Measurements from ENCODE around the gene SNRNP25. TPM values are rescaled to one million over a fixed set of nuclear protein-coding genes. Genes with fewer than 3 reads are reported as not detected.

The SNRNP25 gene
- total and polyA plus RNA-seq, 2 donors (not counting 1 experiment from before 2014, with no cell fraction given): 25.5 to 32.8 TPM

DNA sequence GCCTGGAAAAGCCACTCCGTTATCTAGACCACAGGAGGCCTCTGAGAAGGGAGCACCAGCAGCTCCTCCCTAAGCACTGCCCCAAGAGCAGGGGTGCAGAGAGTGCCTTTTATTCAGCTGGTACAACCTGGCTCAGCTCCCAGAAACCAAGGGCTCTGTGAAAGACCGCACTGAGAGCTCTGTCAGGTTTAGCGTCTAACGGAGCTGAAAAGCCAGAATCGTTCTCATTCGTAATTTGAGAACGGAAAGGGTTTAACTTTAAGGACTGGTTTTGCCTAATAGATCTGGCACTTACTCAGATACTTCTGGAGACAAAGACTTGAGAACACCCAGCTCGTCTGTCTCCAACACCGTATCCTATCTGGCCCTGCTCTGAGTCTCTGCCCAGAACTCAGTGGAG, 37.9 kb downstream of the SNRNP25 start:
- H3K36me3 ChIP-seq (replicated peaks in 1 of 2; ENCODE audit: control extremely low read depth in 1 of 2, control insufficient read depth in 1 of 2, extremely low read depth in 1 of 2, insufficient read depth in 2 of 2, low read length in 1 of 2): peaks cover 0 to 30% of the 10 kb centered on the region in 2 experiments
- DNase-seq (no peak), ATAC-seq (ENCODE audit: low read depth) (no peak)
- POLR2A ChIA-PET: no interaction called here
- no peak overlapping the region for H3K27ac ChIP-seq (ENCODE audit: low read length in 2 of 2)
- H3K4me2 ChIP-seq (replicated peaks; ENCODE audit: low read depth, low read length, poor library complexity, severe bottlenecking): no peak overlapping the region
- WGBS (ENCODE audit: insufficient coverage): 52% methylated on average over 7 of the region's 9 CpGs
- H3K9ac ChIP-seq (ENCODE audit: low read length): no peak overlapping the region
- H3K27me3 Mint-ChIP-seq: no peaks in the 10 kb centered on the region
- no peaks in the 10 kb centered on the region for H3K27me3 ChIP-seq (replicated peaks in 1 of 4; ENCODE audit: control extremely low read depth in 1 of 4, control insufficient read depth in 3 of 4, insufficient read depth in 4 of 4, low read length in 3 of 4)
- no peaks in the 10 kb centered on the region for H3K4me1 ChIP-seq (ENCODE audit: control insufficient read depth in 2 of 2, insufficient read depth in 2 of 2, low read length in 2 of 2)
- H3K79me2 ChIP-seq (ENCODE audit: control insufficient read depth, insufficient read depth, low read length): peaks cover 13% of the 10 kb centered on the region
- H3K4me3 Mint-ChIP-seq: no peak overlapping the region
- no peaks in the 10 kb centered on the region for H3K9me3 ChIP-seq (ENCODE audit: control extremely low read depth in 1 of 3, control insufficient read depth in 2 of 3, insufficient read depth in 1 of 3, low read length in 2 of 3)
- CTCF ChIA-PET: interaction anchor here (1.7 to 2.5 kb wide), 2 partner anchors 15 to 26 kb away, joined by 9 read pairs; no protein-coding TSS in a partner anchor
- intact Hi-C loops (cut with micrococcal nuclease): no loop called here
- H2AFZ ChIP-seq (ENCODE audit: insufficient read depth, low read depth, low read length, poor library complexity, severe bottlenecking): no peak overlapping the region
- H3K4me3 ChIP-seq (ENCODE audit: control extremely low read depth in 1 of 5, extremely low read depth in 1 of 5, insufficient read depth in 1 of 5, low read depth in 2 of 5, low read length in 4 of 5): no peak overlapping the region
- H4K20me1 ChIP-seq (ENCODE audit: control insufficient read depth, insufficient read depth, low read length, poor library complexity, severe bottlenecking): no peaks in the 10 kb centered on the region
- no peaks in the 10 kb centered on the region for H3K9me3 Mint-ChIP-seq (ENCODE audit: insufficient read depth)
- no peaks in the 10 kb centered on the region for H3K4me1 Mint-ChIP-seq
- H3K27ac Mint-ChIP-seq: no peak overlapping the region
- TF ChIP-seq, protein P1, sequence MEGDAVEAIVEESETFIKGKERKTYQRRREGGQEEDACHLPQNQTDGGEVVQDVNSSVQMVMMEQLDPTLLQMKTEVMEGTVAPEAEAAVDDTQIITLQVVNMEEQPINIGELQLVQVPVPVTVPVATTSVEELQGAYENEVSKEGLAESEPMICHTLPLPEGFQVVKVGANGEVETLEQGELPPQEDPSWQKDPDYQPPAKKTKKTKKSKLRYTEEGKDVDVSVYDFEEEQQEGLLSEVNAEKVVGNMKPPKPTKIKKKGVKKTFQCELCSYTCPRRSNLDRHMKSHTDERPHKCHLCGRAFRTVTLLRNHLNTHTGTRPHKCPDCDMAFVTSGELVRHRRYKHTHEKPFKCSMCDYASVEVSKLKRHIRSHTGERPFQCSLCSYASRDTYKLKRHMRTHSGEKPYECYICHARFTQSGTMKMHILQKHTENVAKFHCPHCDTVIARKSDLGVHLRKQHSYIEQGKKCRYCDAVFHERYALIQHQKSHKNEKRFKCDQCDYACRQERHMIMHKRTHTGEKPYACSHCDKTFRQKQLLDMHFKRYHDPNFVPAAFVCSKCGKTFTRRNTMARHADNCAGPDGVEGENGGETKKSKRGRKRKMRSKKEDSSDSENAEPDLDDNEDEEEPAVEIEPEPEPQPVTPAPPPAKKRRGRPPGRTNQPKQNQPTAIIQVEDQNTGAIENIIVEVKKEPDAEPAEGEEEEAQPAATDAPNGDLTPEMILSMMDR (IDR thresholded peaks at IDR 0.05): no peak
- no peak for TF ChIP-seq EZH2 (IDR thresholded peaks at IDR 0.05; ENCODE audit: borderline replicate concordance, insufficient read depth, low read depth, low read length, poor library complexity, severe bottlenecking)

DNA sequence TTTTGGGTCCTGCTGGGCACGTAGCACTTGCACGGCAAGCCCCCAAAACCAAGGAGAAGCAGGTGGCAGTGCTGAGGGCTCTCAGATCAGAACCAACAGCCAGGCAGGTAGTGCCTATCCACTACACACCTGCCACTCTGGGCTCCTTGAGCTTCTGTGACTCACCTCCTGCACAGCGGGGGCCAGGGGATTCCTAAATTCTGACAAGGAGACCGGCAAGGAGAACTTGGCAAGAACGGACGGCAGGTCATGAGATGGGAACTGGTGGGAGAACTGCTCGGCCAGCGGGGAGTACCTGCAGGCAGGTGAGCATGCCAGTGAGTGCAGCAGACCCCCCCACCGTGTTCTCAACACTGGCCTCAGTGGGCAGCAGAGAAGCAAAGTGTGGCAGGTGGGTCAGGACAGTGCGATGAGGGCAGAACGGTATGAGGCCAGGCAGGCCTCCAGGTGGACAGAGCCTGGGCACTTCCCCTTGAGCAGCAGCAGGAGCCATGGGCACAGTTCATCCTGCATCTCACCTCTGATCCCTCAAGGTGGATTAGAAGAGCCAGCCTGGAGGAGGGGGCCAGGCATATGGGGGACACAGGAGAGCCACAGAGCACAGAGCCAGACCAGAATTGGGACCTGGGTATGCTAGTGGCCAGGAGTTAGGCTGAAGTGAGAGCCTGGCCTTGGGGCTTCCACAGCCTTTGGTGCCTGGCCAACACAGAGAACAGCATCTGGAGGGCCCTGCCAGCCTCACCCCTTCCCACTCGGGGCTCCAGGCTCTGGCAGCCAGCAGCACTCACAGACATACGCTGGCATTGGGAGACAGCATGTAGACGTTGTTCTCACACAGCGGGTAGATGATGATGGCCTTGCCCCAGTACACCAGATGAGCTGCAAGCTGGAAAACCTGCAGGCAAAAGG, 39.1 kb downstream of the SNRNP25 start:
- H3K9me3 ChIP-seq (ENCODE audit: control extremely low read depth in 1 of 3, control insufficient read depth in 2 of 3, insufficient read depth in 1 of 3, low read length in 2 of 3): no peaks in the 10 kb centered on the region
- DNase-seq: no peak
- H3K79me2 ChIP-seq (ENCODE audit: control insufficient read depth, insufficient read depth, low read length): peaks cover 13% of the 10 kb centered on the region
- no peaks in the 10 kb centered on the region for H3K27me3 ChIP-seq (replicated peaks in 1 of 4; ENCODE audit: control extremely low read depth in 1 of 4, control insufficient read depth in 3 of 4, insufficient read depth in 4 of 4, low read length in 3 of 4)
- no peak overlapping the region for H3K4me2 ChIP-seq (replicated peaks; ENCODE audit: low read depth, low read length, poor library complexity, severe bottlenecking)
- Mint-ChIP-seq H3K27me3 (no peaks in the 10 kb centered on the region), H3K4me3 (no peak overlapping the region), H3K4me1 (peaks cover 6% of the 10 kb centered on the region), H3K27ac (no peak overlapping the region), H3K9me3 (ENCODE audit: insufficient read depth) (no peaks in the 10 kb centered on the region)
- H4K20me1 ChIP-seq (ENCODE audit: control insufficient read depth, insufficient read depth, low read length, poor library complexity, severe bottlenecking): peaks cover 6% of the 10 kb centered on the region
- intact Hi-C loops (cut with micrococcal nuclease): no loop called here
- no peak overlapping the region for H3K4me3 ChIP-seq (ENCODE audit: control extremely low read depth in 1 of 5, extremely low read depth in 1 of 5, insufficient read depth in 1 of 5, low read depth in 2 of 5, low read length in 4 of 5)
- ATAC-seq (ENCODE audit: low read depth): no peak
- ChIA-PET POLR2A (no interaction called here), CTCF (interaction anchor here (8.2 kb wide), 1 partner anchor 24 kb away, joined by 401 read pairs; the partner anchor contains the start of gene RHBDF1)
- H2AFZ ChIP-seq (ENCODE audit: insufficient read depth, low read depth, low read length, poor library complexity, severe bottlenecking): no peak overlapping the region
- 93% methylated on average over 15 of the region's 15 CpGs for WGBS (ENCODE audit: insufficient coverage)
- H3K4me1 ChIP-seq (ENCODE audit: control insufficient read depth in 2 of 2, insufficient read depth in 2 of 2, low read length in 2 of 2): peaks cover 0 to 10% of the 10 kb centered on the region in 2 donors
- TF ChIP-seq EZH2 (IDR thresholded peaks at IDR 0.05; ENCODE audit: borderline replicate concordance, insufficient read depth, low read depth, low read length, poor library complexity, severe bottlenecking): no peak
- TF ChIP-seq, protein P1 (IDR thresholded peaks at IDR 0.05): no peak
- H3K36me3 ChIP-seq (replicated peaks in 1 of 2; ENCODE audit: control extremely low read depth in 1 of 2, control insufficient read depth in 1 of 2, extremely low read depth in 1 of 2, insufficient read depth in 2 of 2, low read length in 1 of 2): peaks cover 0 to 29% of the 10 kb centered on the region in 2 experiments
- no peak overlapping the region for H3K9ac ChIP-seq (ENCODE audit: low read length)
- H3K27ac ChIP-seq (ENCODE audit: low read length in 2 of 2): no peak overlapping the region

Measured in B cell (primary cell).